Measurements from ENCODE around the gene PNRC2.
"Not testable (repeated sequence)": the region's sequence is repeated elsewhere in the genome, so short reads cannot be mapped to it uniquely, and the experiment has no call there.

Gene PNRC2

GRCh38 chr1:23947366-23947765 is 12.3 kb upstream of the PNRC2 start:
- no peaks in the 10 kb centered on the region for H3K36me3 ChIP-seq (ENCODE audit: insufficient read depth, low read length)
- no peaks in the 10 kb centered on the region for H3K27me3 ChIP-seq (ENCODE audit: insufficient read depth, low read length, poor library complexity, severe bottlenecking)
- no peak overlapping the region for H3K4me2 ChIP-seq (ENCODE audit: low read depth, low read length, poor library complexity, severe bottlenecking)

GRCh38 chr1:23953020-23953419 is 6.6 kb upstream of the PNRC2 start:
- Histone ChIP-seq H3K27me3 (ENCODE audit: insufficient read depth, low read length, poor library complexity, severe bottlenecking) (no peaks in the 10 kb centered on the region), H3K4me2 (ENCODE audit: low read depth, low read length, poor library complexity, severe bottlenecking) (no peak overlapping the region), H4K20me1 (ENCODE audit: insufficient read depth, low read length, poor library complexity, severe bottlenecking) (no peaks in the 10 kb centered on the region), H3K36me3 (ENCODE audit: insufficient read depth, low read length) (no peaks in the 10 kb centered on the region), H3K9ac (ENCODE audit: low read depth, low read length, poor library complexity, severe bottlenecking) (no peak overlapping the region), H2AFZ (ENCODE audit: low read length) (no peak overlapping the region), H3K4me3 (ENCODE audit: low read length, poor library complexity, severe bottlenecking) (no peak overlapping the region), H3K4me1 (ENCODE audit: insufficient read depth, low read length, poor library complexity, severe bottlenecking) (peaks cover 10% of the 10 kb centered on the region), H3F3A (ENCODE audit: low read depth) (no peaks in the 10 kb centered on the region), H3K9me3 (ENCODE audit: insufficient read depth, low read depth, low read length) (no peaks in the 10 kb centered on the region), H3K9me2 (replicated peaks; ENCODE audit: low read depth, low read length) (no peaks in the 10 kb centered on the region), H3K79me2 (ENCODE audit: insufficient read depth, low read length) (no peaks in the 10 kb centered on the region)
- no peak for TF ChIP-seq EZH2phosphoT487 (IDR thresholded peaks at IDR 0.05; ENCODE audit: borderline replicate concordance)
- TF ChIP-seq CTCF (conservative IDR thresholded peaks at IDR 0.05; ENCODE audit: low read length): no peak

More at GRCh38 chr1:23947366-23947765, 12.3 kb upstream of the PNRC2 start:
- no peak overlapping the region for H2AFZ ChIP-seq (ENCODE audit: low read length)
- no peaks in the 10 kb centered on the region for H3F3A ChIP-seq (ENCODE audit: low read depth)
- no peaks in the 10 kb centered on the region for H4K20me1 ChIP-seq (ENCODE audit: insufficient read depth, low read length, poor library complexity, severe bottlenecking)
- H3K9ac ChIP-seq (ENCODE audit: low read depth, low read length, poor library complexity, severe bottlenecking): no peak overlapping the region
- H3K9me3 ChIP-seq (ENCODE audit: insufficient read depth, low read depth, low read length): no peaks in the 10 kb centered on the region
- no peaks in the 10 kb centered on the region for H3K79me2 ChIP-seq (ENCODE audit: insufficient read depth, low read length)
- no peak for TF ChIP-seq EZH2phosphoT487 (IDR thresholded peaks at IDR 0.05; ENCODE audit: borderline replicate concordance)
- TF ChIP-seq CTCF (conservative IDR thresholded peaks at IDR 0.05; ENCODE audit: low read length): no peak
- H3K4me1 ChIP-seq (ENCODE audit: insufficient read depth, low read length, poor library complexity, severe bottlenecking): no peaks in the 10 kb centered on the region
- H3K4me3 ChIP-seq (ENCODE audit: low read length, poor library complexity, severe bottlenecking): no peak overlapping the region
- no peaks in the 10 kb centered on the region for H3K9me2 ChIP-seq (replicated peaks; ENCODE audit: low read depth, low read length)

GRCh38 chr1:23957096-23957495 is 2.5 kb upstream of the PNRC2 start:
- H3K4me2 ChIP-seq (ENCODE audit: low read depth, low read length, poor library complexity, severe bottlenecking): no peak overlapping the region
- TF ChIP-seq CTCF (conservative IDR thresholded peaks at IDR 0.05; ENCODE audit: low read length) (no peak), EZH2phosphoT487 (IDR thresholded peaks at IDR 0.05; ENCODE audit: borderline replicate concordance) (no peak)
- no peaks in the 10 kb centered on the region for H3K27me3 ChIP-seq (ENCODE audit: insufficient read depth, low read length, poor library complexity, severe bottlenecking)
- H4K20me1 ChIP-seq (ENCODE audit: insufficient read depth, low read length, poor library complexity, severe bottlenecking): peaks cover 16% of the 10 kb centered on the region
- peaks cover 19% of the 10 kb centered on the region for H3K4me1 ChIP-seq (ENCODE audit: insufficient read depth, low read length, poor library complexity, severe bottlenecking)
- H3K9ac ChIP-seq (ENCODE audit: low read depth, low read length, poor library complexity, severe bottlenecking): peak overlapping the region; percentile 100
- no peaks in the 10 kb centered on the region for H3K9me3 ChIP-seq (ENCODE audit: insufficient read depth, low read depth, low read length)
- H3F3A ChIP-seq (ENCODE audit: low read depth): no peaks in the 10 kb centered on the region
- H3K79me2 ChIP-seq (ENCODE audit: insufficient read depth, low read length): peaks cover 25% of the 10 kb centered on the region
- peaks cover 15% of the 10 kb centered on the region; the same call in 1 of the 2 replicates for H3K36me3 ChIP-seq (ENCODE audit: insufficient read depth, low read length)
- H3K9me2 ChIP-seq (replicated peaks; ENCODE audit: low read depth, low read length): no peaks in the 10 kb centered on the region
- H2AFZ ChIP-seq (ENCODE audit: low read length): no peak overlapping the region
- no peak overlapping the region for H3K4me3 ChIP-seq (ENCODE audit: low read length, poor library complexity, severe bottlenecking)

GRCh38 chr1:23958040-23958809 is 1.4 kb upstream of the PNRC2 start:
- not testable (repeated sequence) for H3K9me3 ChIP-seq (ENCODE audit: insufficient read depth, low read depth, low read length); H3K27me3 ChIP-seq (ENCODE audit: insufficient read depth, low read length, poor library complexity, severe bottlenecking); H2AFZ ChIP-seq (ENCODE audit: low read length); H3F3A ChIP-seq (ENCODE audit: low read depth); H3K9me2 ChIP-seq (replicated peaks; ENCODE audit: low read depth, low read length)
- Histone ChIP-seq H3K4me1 (ENCODE audit: insufficient read depth, low read length, poor library complexity, severe bottlenecking) (peaks cover 19% of the 10 kb centered on the region), H3K9ac (ENCODE audit: low read depth, low read length, poor library complexity, severe bottlenecking) (peak overlapping the region; percentile 100), H4K20me1 (ENCODE audit: insufficient read depth, low read length, poor library complexity, severe bottlenecking) (peaks cover 18% of the 10 kb centered on the region), H3K79me2 (ENCODE audit: insufficient read depth, low read length) (peaks cover 33% of the 10 kb centered on the region), H3K4me2 (ENCODE audit: low read depth, low read length, poor library complexity, severe bottlenecking) (peak overlapping the region; percentile 76), H3K4me3 (ENCODE audit: low read length, poor library complexity, severe bottlenecking) (peak overlapping the region; percentile 96), H3K36me3 (ENCODE audit: insufficient read depth, low read length) (peaks cover 15% of the 10 kb centered on the region; the same call in 1 of the 2 replicates)

Data from Loucy (cell line).